A549 treated with AZD9567 at 1 μM for 4 hours (cell line): ENCODE measurements around the gene ANKRD22. TPM values are rescaled to one million over a fixed set of nuclear protein-coding genes. Genes with fewer than 3 reads are reported as not detected.

Source experiments
- total RNA-seq: library from RNA; stranded (reverse); fragments of 200-300 nt; extraction: Qiagen RNA extraction; gene quantifications from 5 replicates; pipeline ENCODE4 v1.2.3, GENCODE V29; 2022; ENCODE audit not compliant: insufficient read depth

Gene ANKRD22
- total RNA-seq: 0.12 to 0.26 TPM (median 0.20 TPM) in 4 of 5 replicates, not detected in the other

DNA sequence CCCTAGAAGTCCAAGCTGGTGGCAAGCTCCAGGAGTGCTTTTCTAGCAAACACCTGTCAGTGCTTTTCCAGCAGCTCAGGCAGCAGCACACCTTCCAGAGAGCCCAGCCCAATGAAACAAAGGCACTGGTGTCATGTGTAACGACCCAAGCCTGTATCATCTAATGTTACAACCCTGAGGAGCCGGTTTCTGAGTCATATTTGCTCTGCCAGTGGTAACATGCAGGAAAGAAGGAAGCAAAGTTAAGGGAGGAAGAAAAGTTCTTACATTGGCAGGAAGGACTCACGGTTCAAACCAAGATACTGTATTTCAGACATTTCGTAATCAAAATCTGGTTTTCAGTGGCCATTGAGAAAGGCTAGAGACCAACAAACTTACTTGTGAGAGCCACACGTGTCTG is at the start of gene ANKRD22:
ANKRD22 (minus strand) TSS at position 139 of the 400 bp plus-strand sequence. CDS start 237 bp downstream, outside the sequence.

GRCh38 chr10:88879534-88880281 is 28.1 kb upstream of the ANKRD22 start, which contains the start of gene STAMBPL1:
Gene STAMBPL1 (plus strand): TSS chr10:88880245. CDS start chr10:88901709, 21,464 bp downstream.

DNA sequence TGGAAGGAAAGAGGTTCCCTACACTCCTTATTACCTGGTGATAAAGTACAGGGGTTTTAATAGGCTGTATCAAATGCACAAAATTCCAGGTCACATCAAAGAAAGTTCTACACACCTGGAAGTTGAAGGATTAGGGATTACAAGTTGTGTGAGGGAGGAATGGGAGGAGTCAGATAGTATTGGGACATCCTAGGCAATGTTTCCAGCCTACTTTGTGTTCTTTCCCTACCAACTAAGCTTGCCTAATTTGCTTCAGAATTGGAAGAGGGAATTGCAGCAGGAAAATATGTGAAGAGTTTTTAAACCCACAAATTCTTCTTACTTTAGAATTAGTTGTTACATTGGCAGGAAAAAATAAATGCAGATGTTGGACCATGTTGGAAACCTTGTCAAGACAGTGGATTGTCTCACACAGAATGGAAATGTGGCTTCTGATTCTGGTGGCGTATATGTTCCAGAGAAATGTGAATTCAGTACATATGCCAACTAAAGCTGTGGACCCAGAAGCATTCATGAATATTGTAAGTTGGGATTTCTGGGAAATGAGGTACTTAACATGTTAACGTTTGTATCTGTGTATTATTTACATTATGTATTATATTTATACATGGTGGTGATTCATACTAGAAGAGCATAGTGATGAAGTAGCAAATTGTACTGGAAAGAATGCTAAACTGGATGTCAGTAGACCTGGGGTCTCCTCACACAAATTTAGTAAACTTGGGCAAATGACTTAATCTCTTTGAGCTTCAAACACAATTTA is 48.9 kb downstream of the ANKRD22 start, which contains the start of gene LIPM:
LIPM (plus strand) TSS at position 208 of the 763 bp plus-strand sequence; CDS start at position 375, 167 bp downstream.

Other genes starting within 250 kb of the ANKRD22 start
- not detected in 5 replicates for gene LIPF, start 187.4 kb downstream of the ANKRD22 start, total RNA-seq
- gene LIPK, start 145.6 kb downstream of the ANKRD22 start, total RNA-seq: not detected in 5 replicates
- not detected in 5 replicates for gene LIPN, start 91.8 kb downstream of the ANKRD22 start, total RNA-seq
- gene LIPM, start 49.1 kb downstream of the ANKRD22 start, total RNA-seq: not detected in 5 replicates
- gene STAMBPL1, start 28.4 kb upstream of the ANKRD22 start, total RNA-seq: 20.9 to 27.3 TPM (median 23.4 TPM) in 5 replicates
- 17.4 to 22.7 TPM (median 18.2 TPM) in 5 replicates for gene ACTA2, start 100.9 kb upstream of the ANKRD22 start, total RNA-seq
- 29.4 to 38.1 TPM (median 29.7 TPM) in 5 replicates for gene FAS, start 139.0 kb upstream of the ANKRD22 start, total RNA-seq